Effector CD4-positive, alpha-beta T cell (primary cell): ENCODE measurements around the gene PDE1C.
"Not testable (repeated sequence)": the region's sequence is repeated elsewhere in the genome, so short reads cannot be mapped to it uniquely, and the experiment has no call there.

Source experiments
- DNase-seq: peaks from one replicate; pipeline ENCODE4 v3.0.0-alpha.2; 2020

PDE1C gene

GRCh38 chr7:32042900-32043299 lies 27.3 kb downstream of the PDE1C start:
- DNase-seq = no peak

DNA sequence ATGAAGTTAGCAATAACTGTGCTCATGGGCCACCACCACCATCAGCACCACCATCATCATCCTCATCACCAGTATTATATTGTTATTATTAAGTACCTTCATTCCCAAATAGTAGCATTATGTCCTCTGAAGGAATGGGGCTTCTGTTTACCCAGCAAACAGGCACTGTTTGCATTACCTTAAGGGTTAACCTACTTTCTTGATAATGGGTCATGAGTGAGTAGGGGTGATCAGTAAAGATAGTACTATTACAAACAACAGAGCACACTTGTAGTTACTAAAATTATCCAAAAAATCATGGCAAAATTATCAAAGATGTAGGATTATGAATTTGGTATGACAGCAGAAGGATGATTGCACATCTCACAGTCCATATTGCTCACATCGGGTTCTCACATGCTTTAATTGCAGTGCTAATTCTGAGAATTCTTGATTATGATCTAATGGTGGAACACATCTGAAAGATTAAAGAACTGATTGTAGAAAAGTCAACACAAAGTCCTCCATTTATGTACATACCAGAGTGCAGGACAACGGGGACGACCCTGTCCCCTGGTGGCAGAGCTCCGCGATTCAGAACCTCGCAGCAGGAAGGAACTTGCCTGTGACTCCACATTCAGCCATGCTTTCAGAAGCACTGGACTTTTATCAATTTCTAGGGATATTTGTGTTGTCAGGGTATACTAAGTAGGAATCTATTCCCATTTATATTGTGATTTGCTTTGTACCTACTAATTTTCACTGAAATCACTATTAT lies 31.0 kb downstream of the PDE1C start:
- DNase-seq = no peak

GRCh38 chr7:32037650-32038198 lies 32.5 kb downstream of the PDE1C start:
- DNase-seq = no peak

GRCh38 chr7:32036557-32036956 lies 33.6 kb downstream of the PDE1C start:
- no peak for DNase-seq

GRCh38 chr7:32034052-32034451 lies 36.2 kb downstream of the PDE1C start:
- no peak for DNase-seq

DNA sequence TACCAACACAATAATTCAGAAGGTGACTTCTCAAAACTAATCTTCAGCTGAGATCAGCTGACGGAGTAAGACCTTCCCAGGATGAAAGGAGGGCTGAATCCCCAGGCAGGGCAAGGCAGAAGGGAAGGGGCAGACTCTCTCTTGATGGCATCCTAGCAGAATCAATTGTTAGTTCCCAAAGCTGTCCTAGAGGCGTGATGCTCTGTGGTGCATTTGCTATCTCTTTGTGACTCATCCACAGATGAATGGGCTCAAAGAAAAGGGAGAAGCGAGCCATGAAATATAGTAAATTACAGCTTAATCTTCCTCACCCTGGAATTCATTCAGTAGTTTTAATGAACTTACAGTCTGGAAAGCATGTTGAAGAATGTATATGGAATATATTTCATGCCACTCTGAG lies 37.2 kb downstream of the PDE1C start:
- no peak for DNase-seq

- DNase-seq = no peak
Measured at GRCh38 chr7:32032211-32032610, 38.0 kb downstream of the PDE1C start.

GRCh38 chr7:32030904-32031692 lies 39.1 kb downstream of the PDE1C start:
- DNase-seq = no peak

- no peak for DNase-seq
Measured at GRCh38 chr7:32026083-32026425, 44.2 kb downstream of the PDE1C start.

- no peak for DNase-seq
Measured at GRCh38 chr7:32025381-32026082, 44.7 kb downstream of the PDE1C start.

GRCh38 chr7:32023376-32023775 lies 46.8 kb downstream of the PDE1C start:
- no peak for DNase-seq

GRCh38 chr7:32022966-32023365 lies 47.2 kb downstream of the PDE1C start:
- no peak for DNase-seq

DNA sequence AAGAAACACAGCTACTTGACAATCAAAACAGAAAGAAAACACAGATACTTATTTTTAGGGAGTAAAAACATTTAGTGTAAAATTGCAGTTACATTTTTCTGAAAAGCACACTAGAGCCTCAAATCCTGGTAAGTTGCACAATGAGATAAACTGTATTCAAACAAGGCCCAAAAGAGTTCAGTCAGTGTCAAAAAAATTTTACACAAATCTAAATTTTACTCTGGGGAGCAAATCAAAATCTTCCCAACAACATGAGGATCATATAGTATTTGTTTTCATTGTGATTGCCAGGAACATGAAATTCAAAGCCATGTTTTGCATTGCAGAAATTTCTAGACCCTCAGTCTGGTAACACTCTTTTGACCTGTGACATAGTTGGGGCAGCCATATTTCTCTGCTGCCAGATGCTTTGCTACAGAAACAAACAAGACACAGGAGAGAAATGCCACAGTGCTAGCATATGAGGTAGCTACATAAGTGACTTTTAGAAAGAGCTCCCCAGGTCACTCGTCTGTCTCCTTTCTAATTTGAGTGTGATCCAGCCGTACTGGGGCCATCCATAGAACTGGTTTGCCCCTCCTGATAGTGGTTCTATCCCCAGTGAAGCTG lies 49.6 kb downstream of the PDE1C start:
- no peak for DNase-seq

DNA sequence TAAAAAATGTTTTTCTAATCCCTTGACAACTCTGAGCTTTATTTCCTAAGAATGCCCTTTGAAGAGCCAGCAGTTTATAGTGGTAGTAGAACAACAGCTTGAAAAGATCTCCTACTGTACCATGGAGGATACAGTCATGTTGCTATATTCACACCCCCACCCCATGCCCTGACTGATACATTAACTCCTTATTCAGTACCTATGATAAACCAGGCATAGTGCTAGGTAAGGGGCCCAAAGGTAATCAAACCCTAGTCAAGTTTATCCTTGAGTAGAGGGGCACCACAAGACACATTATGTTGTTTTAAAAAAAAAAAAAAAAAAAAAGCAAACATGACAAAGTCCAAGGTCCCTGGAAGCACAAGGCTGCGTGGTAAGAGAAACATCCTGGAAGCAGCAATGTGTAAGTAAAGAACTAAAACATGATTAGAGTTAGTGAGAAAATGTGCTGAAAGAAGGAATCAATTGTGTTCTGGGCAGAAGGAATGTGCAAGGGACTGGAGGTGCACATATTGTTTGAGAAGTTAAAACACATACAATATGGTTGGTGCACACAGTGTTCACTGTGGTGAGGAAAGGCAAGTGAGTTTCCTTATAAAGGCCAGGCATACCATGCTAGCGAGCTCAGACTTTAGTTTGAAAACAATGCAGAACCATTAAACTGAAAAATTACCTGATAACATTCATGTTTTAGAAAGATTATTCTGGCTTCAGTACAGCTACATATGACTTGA lies 51.2 kb downstream of the PDE1C start:
- DNase-seq = no peak

- no peak for DNase-seq
Measured at GRCh38 chr7:32015133-32015532, 55.1 kb downstream of the PDE1C start.

DNA sequence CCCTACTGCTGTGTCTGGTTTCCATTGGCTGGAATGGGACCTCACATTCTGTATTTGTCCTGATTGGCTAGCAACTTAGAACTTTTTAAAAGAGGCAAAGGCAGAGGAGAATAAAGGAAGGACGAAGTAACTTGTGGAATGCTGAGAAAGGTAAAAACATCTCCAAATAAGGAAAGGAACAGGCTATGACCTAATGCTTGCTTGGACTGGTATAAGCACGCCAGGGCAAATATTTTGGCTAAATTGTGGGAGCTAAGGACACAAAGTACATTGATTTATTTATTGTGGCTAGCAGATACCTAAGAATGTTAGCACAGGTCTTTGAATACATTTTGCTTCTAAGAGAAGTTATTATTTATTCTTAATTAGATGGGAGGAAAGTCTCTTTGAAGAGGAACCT lies 56.7 kb downstream of the PDE1C start:
- DNase-seq = not testable (repeated sequence)

- no peak for DNase-seq
Measured at GRCh38 chr7:32005577-32005976, 64.6 kb downstream of the PDE1C start.

GRCh38 chr7:32001948-32002347 lies 68.3 kb downstream of the PDE1C start:
- DNase-seq = no peak

GRCh38 chr7:31997423-31997822 lies 72.8 kb downstream of the PDE1C start:
- no peak for DNase-seq

GRCh38 chr7:31995134-31995533 lies 75.1 kb downstream of the PDE1C start:
- no peak for DNase-seq

DNA sequence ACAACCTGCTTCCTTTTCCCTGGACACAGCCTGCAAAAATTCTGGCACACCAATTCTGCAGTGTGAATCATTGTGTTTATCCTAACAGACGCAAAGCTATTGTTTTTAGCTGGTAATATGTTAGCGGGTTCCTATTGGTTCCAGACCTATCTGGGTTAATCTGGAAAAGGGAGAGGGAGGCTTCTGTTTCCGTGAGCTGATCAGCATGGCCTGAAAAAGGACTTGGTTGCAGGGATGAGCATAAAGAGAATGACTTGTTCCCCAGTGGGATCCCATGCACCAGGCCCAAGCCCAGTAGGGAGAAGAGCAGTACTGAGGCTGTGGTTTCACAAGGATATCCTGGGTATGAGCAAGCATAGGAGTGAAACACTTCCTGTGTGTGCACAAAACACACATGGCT lies 78.4 kb downstream of the PDE1C start:
- no peak for DNase-seq

- DNase-seq = no peak
Measured at GRCh38 chr7:31991406-31991805, 78.8 kb downstream of the PDE1C start.
